HG03175 (cell line): ENCODE data around the gene ASB18.

Experiments used
- ATAC-seq: cut with Tn5 transposase; IDR thresholded peaks from one replicate; pipeline ENCODE4 v1.9.1; 2021; ENCODE audit warnings: mild to moderate bottlenecking, moderate library complexity; ENCODE audit not compliant: unreplicated experiment

Gene ASB18

DNA sequence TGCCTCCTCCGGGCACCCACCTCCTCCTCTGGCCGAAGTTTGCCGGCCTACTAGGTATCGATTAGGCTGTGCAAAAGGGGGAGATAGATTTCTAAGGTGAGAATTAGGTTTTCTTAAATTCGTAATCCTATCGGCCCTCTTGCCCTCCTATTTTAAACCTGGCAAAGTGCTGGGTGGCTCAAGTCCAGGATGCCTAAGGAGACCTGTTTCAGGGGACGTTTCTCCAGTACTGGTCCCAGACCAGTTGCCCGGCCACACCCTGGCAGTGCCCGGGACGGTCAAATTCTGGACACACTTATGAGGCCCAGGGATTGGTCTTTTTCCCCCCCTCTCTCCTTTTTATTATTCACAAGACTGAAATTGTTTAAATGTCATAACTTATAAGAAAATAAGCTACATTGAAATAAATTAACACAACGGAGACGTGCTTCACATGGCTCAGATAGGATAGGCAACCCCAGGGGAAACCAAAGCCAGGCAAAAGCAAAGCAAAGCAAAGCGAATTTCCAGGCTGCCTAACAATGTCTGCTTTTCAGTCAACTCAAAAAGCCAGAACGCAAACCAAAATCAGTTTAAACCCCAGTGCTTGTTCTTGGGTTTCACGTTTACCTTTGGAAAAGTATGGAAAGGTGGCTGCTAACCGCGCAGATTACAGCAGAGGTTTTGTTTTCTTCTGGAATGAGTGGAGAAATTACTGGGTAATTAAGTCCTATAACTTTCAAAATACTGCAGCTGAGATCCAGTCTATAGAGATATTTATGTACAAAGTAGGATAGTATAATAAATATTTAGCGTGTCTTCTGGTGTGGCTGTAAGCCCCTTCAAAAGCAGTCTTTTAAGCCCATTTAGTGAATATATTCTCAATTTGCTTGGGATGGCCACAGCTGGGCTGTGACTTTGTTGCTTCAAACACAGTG lies 99.0 kb downstream of the ASB18 start:
- ATAC-seq, result no peak

DNA sequence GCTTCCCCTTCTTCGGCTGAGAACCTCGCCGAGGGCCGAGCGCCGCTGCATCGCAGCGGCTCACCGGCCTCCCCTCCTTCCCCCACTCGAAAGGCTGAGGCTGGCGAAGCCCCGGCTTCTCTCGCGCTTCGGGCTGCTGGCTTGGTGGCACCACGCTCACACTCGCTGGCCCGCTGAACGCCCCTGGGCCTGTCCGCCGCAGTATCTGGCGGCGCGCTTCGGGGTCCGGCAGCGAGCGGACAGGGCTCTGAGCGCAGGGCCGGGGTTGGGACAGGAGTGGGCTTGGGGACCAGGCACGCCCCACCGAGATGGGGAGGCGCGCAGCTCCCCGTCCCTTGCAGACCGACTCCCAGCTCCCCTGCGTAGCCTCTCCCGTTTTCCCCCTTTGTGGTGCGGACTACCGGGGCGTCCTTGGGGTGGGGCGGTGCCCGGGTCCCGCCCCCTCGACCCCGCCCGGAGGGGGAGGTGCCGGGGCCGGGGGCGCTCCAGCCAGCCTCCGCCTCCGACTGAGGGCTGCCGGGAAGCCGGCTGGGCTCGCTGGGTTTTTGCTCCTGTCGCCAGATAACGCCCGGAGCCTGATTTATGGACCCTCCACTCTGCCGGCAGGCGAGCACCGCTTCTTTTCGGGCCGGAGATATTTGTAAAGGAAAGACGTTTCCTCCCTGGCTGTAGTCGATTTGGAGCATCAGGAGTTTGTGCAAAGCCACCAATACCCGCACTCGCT lies 99.8 kb downstream of the ASB18 start:
- ATAC-seq, result no peak

DNA sequence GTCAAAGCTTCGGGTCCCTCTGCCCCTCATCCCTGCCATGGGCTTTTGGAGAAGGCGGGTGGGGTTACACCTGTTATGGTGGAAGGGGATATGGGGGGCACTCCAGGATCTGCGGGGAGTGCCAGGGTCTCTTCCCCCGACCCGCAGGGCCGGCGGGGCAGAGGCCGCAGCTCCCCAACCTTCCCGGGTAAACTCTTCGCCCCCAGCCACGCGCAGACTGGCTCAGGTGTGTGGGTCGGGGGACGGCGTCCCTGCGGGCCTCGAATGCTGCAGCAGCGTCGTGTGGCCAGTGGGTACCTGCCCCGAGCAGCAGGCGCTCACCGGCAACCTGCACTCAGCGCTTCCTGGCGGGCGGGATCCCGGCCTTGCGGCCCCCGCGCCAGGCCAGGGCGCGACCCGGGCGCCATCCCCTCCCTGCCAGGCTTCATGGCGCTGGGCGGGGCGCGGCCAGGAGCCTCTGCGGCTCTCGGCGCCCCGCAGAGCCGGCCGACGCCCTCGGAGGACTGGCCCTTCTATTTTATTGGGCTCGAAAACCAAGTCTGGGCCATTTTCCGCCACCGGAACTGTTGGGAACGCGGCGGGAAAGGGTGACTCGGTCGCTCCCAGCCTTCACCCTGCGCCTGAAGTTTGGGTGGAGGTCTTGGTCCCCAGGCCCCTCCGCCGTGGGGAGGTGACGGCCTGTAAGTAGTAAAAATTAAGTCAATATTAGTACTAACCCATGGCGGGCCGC lies 100.6 kb downstream of the ASB18 start:
- no peak for ATAC-seq

DNA sequence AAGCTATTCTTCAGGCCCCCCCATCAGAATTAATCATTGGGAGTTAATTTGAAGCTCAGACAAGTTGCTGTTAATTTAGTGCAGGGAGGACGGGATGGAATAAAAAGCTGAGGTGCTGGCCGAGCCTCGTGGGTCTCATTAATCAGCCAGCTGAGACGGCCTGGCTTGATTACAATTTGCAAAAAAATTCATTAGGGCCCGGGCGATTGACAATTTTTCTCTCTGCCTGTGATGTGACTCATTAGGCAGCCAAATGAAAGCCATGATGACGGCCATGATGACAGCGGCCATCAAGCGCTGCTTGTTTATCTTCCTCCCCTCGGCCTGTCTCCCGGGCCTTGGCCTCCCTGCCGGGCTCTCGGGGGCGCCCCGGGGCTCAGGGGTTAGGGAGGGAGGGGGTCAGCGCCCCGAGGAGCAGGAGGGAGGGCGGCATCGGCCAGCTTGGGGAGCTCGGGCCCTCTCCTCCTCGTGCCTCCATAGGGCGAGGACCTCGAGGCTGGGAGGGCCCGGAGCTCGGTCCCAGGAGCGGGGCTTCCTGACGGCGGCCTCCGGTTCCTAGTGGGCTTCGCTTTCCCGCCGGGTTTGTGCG lies 101.2 kb downstream of the ASB18 start:
- no peak for ATAC-seq

DNA sequence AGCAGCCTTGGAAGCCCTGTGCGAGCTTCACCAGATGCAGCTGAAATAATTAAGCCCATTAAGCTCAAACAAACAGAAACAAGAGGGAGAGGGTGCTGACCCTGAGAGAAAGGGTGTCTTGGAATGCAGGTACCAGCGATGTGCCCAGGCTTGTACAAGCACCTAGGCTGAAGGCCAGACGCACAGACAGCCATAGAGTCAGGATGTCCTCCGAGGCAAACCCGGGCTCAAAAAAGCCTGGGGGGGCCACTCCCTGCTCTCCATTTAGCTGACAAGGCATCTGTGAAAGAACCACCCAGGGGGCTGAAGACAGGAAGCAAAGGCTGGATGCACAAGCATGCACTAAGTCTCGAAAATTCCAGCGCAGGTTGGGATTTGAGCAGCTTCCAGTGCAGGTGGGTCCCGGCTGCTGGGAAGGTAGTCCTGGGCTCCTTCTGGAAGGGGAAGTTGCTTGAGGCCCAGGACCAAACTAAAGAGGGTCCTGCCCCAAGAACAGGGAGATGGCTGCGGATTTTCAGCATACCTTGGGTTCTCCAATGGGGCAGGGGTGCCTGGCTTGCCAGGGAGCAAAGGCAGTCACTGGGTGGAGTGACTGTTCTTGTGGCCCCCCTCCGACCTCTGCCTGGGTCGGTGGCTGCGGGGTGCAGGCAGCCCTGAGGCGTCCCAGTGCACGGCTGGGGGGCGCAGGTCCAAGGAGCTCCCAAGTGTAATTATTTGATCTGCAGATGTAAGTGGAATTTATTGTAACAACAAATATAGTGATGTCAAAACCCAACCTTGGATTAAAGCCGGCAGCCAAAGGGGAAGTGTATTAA lies 102.0 kb downstream of the ASB18 start:
- no peak for ATAC-seq

DNA sequence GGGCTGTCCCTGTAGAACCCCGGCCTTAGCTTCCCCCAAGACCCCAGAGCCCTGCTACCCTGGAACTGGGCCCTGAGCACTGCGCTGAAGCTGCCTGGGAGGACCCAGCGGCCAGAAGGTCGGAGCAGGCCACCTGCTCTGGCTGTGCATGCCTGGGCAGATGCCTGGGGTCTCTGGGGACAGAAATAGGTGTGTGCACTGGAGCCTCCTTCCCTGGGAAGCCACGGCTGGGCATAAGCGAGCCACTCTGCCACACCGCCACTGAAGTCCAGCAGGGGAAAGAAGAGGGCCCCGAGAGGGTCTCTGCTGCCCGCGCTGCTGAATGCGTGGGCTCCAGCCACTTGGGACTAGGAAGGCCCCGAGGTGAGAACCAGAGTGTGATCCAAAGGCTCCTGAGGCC lies 102.7 kb downstream of the ASB18 start:
- no peak for ATAC-seq

DNA sequence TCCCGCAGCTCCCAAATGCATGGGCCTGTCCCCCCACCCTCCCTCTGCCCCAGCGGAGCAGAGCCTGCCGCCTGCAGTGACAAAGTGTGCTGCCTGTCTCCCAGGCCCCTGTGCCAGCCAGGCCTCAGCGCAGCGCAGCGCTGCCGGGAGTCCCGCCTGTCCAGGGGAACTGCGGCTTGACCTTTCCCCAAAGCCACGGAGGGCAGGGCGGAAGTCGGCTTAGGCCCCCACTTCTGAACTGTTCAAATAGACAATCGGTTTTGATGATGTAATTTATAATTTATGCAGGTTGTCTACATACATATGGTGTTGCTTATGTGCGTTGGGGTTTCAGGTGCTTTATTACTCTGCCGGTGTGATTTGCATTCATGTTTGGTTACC lies 103.1 kb downstream of the ASB18 start:
- no peak for ATAC-seq

DNA sequence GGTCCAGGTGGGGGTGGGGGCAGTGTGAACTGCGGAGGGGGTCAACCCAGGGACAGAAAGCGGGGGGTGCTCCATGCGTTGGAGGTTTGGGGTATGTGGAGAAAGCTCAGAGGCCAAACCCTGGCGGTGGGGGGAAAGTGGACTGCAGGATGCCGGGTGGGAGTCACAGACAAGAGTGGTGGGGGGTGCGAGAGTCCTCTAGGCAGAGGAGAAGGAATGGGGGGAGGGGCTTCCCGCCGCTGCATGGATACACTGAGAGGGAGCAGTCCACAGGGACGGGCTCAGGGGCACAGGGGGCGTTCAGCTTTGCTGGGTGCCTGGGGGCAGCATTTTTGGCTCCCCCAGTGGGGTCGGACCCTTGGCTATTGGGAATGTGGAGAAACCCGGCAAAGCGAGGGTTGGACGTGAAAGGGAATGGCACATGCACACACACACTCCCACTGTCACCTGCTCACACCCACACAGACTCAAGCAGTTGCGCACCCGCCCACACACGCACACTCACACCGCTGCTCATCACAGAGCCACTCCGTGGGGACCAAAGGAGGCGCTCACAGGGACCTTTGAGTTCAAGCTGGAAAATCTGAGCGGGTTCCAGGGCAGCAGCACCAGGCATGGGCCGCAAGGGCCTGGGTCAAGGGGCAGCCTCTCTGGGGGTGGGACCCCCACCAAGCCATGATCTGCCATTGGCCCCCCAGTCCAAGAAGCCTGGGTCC lies 103.7 kb downstream of the ASB18 start:
- ATAC-seq, result no peak

DNA sequence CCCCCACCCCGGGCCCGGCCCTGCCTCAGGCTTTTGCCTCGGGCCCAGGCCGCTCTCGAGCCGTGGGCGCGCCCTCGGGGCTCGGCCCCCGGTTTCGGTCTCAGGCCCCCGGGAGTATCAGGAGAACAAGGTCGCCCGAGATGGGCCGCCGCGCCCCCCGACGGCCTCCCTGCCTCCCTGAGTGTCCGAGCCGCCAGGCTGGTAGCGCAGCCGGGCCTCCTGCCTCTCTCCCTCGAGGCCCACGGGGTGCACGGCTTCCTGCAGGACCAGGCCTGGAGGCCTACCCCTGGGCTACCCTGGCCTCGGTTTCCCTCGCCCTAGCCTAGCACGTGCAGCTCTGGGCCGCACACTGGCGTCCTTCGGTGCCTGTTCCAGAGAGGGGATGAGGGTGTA lies 104.4 kb downstream of the ASB18 start:
- no peak for ATAC-seq

DNA sequence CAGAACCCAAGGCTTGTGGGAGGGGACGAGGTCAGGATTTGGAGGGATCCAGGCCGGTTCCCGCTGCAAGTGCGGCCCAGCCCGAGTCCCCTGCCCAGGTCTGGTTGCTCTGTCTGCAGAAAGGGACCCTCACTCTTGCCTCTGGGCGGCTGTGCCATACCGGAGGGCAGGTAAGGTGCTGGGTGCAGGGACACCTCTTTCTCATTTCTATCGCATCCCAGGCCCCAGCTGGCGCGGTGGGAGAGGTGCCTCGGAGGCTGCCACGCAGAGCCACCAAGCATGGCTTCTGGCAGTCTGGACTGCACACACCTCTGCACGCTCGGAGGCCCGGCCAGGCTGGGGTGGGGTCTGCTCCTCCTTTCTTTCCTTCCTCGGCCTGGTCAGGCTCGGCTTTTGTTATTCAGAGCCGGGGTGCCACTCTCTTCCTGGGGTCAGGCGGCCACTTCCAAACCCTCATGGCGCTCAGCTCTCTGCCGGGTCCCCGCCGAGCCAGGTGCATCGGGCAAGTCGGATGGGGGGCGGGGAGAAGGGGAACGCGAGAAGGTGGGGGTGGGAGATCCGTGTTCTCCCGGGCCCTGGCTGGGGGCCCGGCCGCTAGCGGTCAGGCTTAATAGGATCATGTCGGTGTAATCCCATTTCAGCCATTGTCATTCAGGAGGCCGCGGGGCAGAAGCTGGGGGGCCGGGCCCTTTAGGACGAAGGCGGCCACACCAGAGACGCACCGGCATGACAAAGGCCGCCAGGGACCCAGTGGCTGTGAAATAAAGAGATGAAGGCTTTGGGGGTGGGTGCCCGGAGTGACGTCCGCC lies 105.0 kb downstream of the ASB18 start:
- ATAC-seq, result no peak

DNA sequence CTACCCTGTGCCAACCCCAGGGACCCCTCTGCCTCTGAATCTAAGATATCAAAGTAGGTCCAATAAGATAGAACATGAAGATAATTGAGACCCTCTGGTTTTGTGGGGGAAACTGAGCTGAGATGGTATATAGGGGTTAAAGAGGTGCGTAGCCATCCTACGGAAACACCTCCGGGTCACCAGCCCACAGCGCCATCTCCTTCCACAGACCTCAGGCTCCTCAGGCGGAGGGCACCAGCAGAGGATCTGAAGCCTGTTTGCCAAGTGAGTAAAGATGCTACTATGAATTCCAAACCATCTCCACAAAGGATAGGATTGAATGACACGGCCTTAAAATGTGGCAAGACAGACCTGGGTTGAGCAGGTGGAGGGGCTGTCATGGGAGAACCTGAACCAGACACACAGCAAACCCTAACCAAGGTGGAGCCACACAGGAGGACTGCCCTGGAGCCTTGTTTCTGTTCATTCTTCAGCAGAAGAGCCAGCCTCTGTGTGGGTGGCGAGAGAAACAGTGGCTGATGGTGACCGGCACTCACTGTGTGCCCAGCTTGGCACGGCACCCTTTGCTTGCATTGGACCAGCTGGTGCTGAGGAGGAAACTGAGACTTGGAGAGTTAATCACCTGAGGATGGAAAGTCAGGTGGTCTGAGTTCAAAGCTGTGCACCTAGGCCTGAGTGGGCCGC lies 106.2 kb downstream of the ASB18 start:
- no peak for ATAC-seq

DNA sequence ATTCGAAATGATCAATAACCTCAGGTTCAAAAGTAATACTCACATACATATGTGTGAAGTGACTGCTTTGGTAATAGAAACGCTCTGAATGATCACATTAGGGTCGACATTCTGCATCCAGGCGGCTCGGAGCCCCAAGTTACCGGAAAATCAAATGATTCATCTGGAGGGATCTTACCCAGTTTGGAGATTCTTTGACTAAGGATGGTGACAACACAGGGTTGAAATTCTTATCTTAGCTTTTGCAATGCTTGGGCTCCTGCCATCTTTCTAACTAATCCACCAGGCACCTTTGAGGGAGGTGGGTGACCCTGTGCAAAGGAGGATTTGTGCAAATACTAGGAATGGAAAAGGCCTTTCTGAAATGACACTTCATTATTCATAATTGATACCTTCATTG lies 106.8 kb downstream of the ASB18 start:
- no peak for ATAC-seq

DNA sequence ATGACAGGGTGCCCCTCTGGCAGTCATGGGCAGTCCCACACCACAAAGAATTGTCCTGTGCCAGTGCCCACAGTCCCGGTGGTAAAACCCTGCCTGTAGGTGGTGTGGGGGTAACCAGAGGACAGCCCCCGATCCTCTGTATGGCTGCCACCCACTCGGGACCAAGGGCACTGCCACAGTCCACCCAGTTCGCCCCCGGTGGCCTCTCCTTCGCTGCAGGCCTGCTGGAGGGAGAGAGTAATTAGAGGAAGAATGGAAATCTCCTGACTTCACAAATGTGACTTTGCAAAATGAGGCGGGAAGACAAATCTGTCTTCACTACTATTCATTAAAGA lies 107.4 kb downstream of the ASB18 start:
- no peak for ATAC-seq

DNA sequence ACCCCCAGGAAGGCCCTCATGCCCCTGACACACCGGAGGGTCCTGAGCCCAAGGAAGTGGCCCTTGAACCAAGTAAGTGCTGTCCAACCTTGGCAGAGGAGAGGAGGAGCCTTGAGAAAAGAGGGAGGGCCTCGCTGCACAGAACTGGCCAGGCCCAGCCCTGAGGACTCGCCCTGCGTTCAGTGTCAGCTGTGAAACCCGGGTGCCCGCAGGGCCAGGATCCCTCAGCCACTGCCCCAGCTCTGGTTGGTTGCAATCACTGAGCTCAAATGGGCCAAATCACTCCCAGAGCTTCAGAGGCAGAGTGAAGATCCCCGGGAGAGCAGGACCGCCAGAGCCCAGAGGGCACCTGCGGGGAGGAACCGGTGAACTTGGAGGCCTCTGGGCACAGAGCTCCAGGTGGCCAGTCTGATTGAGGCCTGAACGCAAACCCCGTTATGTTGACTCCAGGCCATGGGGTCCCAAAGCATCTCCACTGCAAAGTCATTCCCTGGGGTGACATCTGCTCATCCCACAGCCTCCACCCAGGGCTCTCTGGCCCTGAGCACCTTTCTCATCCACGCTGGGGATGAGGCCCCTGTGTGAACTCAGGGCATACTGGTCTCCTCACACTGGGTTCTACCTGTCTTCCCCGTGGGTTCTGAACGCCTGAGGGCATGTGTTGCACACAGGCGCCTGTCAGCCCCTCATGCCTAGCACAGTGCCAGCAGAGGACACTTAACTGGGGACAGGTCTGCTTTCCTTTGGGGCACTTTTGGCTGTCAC lies 107.9 kb downstream of the ASB18 start:
- no peak for ATAC-seq

DNA sequence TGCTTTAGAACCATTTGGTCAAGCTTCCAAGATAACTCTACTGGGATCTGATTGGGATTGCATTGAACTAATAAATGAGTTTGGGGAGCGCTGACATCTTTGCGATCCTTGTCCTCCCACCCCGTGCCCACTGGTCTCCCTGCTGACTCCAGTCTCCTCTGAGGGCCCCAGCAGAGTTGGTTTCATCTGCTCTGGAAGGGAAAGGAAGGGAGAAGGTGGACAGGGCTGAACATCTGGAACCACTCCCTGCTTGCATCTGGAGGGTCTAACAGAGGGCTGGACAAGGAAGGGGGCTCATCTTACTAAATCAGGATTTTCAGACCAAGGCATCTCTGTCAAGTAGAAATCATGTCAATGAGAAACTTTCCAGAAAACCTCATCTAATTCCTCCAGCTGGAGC lies 108.8 kb downstream of the ASB18 start:
- ATAC-seq, result no peak

DNA sequence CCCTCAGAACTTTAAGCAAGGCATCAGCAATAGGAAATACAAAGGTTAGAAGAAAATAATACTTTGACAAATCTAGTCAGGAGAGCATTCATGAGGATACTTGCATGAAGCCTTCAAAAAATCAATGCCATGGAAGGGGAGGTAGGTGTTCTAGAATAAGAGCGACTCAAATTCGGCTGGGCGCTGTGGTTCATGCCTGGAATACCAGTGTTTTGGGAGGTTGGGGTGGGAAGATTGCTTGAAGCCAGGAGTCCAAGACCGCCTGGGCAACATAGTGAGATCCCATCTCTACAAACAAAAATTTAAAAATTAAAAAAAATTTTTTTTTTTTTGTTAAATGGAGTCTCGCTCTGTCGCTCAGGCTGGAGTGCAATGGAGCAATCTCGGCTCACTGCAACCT lies 117.8 kb downstream of the ASB18 start:
- no peak for ATAC-seq

DNA sequence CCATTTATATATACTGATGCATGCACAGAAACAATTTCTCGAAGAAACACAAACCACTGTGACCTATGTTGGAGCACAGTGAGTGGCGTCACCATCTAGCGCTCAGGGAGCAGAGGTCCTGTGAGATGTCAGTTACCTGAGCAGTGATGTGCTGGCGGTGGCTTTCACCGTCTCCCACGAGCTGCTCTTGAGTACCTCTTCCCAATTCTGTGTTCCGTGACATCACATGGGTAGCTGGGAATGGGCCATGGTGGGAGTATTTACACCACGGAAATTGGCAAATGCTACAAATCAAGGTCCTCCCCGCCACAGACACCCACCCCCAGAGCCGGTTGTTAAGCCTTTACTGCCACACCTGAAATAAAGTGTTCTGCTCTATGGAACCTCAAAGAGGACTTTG lies 120.4 kb downstream of the ASB18 start:
- ATAC-seq, result no peak
